PC-3 (cell line): ENCODE data around the gene LRRFIP1. TPM values are rescaled to one million over a fixed set of nuclear protein-coding genes. Genes with fewer than 3 reads are reported as not detected.

Experiments used
- ATAC-seq: fragments of 200-7000 bp; cut with Tn5 transposase; 2 replicates; pipeline ENCODE4 v1.9.1; 2020; ENCODE audit warnings: mild to moderate bottlenecking, moderate library complexity
- BruUV-seq: library from RNA; stranded (reverse); fragments of 400-500 nt; replicated peaks from 2 replicates; lab custom pipeline; 2021; lab: Mats Ljungman, UMichigan
- CTCF ChIA-PET: fragments of 300-600 bp; sonication (Branson Sonifier 250); formaldehyde crosslinking; loops from one replicate; lab custom pipeline; 2022; ENCODE audit warnings: antibody characterized with exemption; lab: Charles Lee
- POLR2A ChIA-PET: fragments of 300-600 bp; sonication (Branson Sonifier 250); formaldehyde crosslinking; loops from one replicate; lab custom pipeline; 2022; ENCODE audit warnings: antibody characterized with exemption; ENCODE audit not compliant: unreplicated experiment; lab: Charles Lee
- DNase-seq: peaks from one replicate; pipeline ENCODE4 v3.0.0-alpha.2; 2015
- H2AFZ ChIP-seq: fragments of 300-600 bp; sonication (generic); 2 replicates; pipeline ENCODE4 v1.6.0; 2016; ENCODE audit warnings: antibody characterized with exemption, low read length
- H3F3A ChIP-seq: fragments of 300-600 bp; sonication (generic); one replicate; pipeline ENCODE4 v1.6.0; 2017; ENCODE audit warnings: antibody characterized with exemption, low read length, control low read depth, mild to moderate bottlenecking; ENCODE audit not compliant: unreplicated experiment
- H3K27ac ChIP-seq: fragments of 300-600 bp; sonication (generic); 2 replicates; pipeline ENCODE4 v1.5.1; 2016; ENCODE audit warnings: mild to moderate bottlenecking, low read length
- H3K27me3 ChIP-seq: fragments of 300-600 bp; sonication (generic); 2 replicates; pipeline ENCODE4 v1.6.1; 2016; ENCODE audit warnings: low read length, mixed read lengths
- H3K36me3 ChIP-seq: fragments of 300-600 bp; sonication (generic); 2 replicates; pipeline ENCODE4 v1.6.1; 2016; ENCODE audit warnings: low read depth, mixed run types, low read length, mixed read lengths
- H3K4me1 ChIP-seq: fragments of 300-600 bp; sonication (generic); 2 replicates; pipeline ENCODE4 v1.5.1; 2016; ENCODE audit warnings: low read length; ENCODE audit not compliant: insufficient read depth
- H3K4me2 ChIP-seq: fragments of 300-600 bp; sonication (generic); 2 replicates; pipeline ENCODE4 v1.6.0; 2016; ENCODE audit warnings: low read length
- H3K4me3 ChIP-seq: fragments of 300-600 bp; sonication (generic); 2 replicates; pipeline ENCODE4 v1.5.1; 2016; ENCODE audit warnings: mild to moderate bottlenecking, low read length, mixed read lengths
- H3K79me2 ChIP-seq: fragments of 300-600 bp; sonication (generic); 2 replicates; pipeline ENCODE4 v1.6.1; 2017; ENCODE audit warnings: low read length, mixed read lengths
- H3K9ac ChIP-seq: fragments of 300-600 bp; sonication (generic); 2 replicates; pipeline ENCODE4 v1.6.0; 2016; ENCODE audit warnings: mild to moderate bottlenecking, low read length
- H3K9me2 ChIP-seq: fragments of 300-600 bp; sonication (generic); replicated peaks from 2 replicates; pipeline ENCODE4 v1.6.1; 2016; ENCODE audit warnings: mixed run types, low read length, mixed read lengths
- H3K9me3 ChIP-seq: fragments of 300-600 bp; sonication (generic); 2 replicates; pipeline ENCODE4 v1.6.1; 2016; ENCODE audit warnings: low read length, mixed read lengths
- H4K20me1 ChIP-seq: fragments of 300-600 bp; sonication (generic); 2 replicates; pipeline ENCODE4 v1.6.1; 2016; ENCODE audit warnings: low read length, mixed read lengths
- CTCF ChIP-seq: fragments of 300-600 bp; sonication (generic); conservative IDR thresholded peaks from 2 replicates; pipeline ENCODE4 v1.5.1; 2017; ENCODE audit warnings: antibody characterized with exemption, low read depth, mild to moderate bottlenecking, low read length
- EZH2 ChIP-seq: fragments of 300-600 bp; sonication (generic); IDR thresholded peaks from one replicate; pipeline ENCODE4 v1.6.1; 2017; ENCODE audit warnings: antibody characterized with exemption, mild to moderate bottlenecking, low read length; ENCODE audit not compliant: unreplicated experiment
- EZH2phosphoT487 ChIP-seq: fragments of 300-600 bp; sonication (generic); IDR thresholded peaks from 2 replicates; pipeline ENCODE4 v1.6.1; 2018; ENCODE audit warnings: mild to moderate bottlenecking, antibody characterized with exemption, low read length, borderline replicate concordance
- intact Hi-C: fragments of 100-400 bp; cut with micrococcal nuclease; formaldehyde crosslinking; loops from 2 replicates; pipeline ENCODE4 v1.9.0; 2023
- total RNA-seq: library from RNA; depleted of rRNA; stranded (reverse); fragments of >200 nt; gene quantifications from 2 replicates; pipeline ENCODE4 v1.2.3, GENCODE V29; 2014; rRNA removed

The LRRFIP1 gene
- total RNA-seq, 1 experiment from 2014 or later: 87.8 TPM

DNA sequence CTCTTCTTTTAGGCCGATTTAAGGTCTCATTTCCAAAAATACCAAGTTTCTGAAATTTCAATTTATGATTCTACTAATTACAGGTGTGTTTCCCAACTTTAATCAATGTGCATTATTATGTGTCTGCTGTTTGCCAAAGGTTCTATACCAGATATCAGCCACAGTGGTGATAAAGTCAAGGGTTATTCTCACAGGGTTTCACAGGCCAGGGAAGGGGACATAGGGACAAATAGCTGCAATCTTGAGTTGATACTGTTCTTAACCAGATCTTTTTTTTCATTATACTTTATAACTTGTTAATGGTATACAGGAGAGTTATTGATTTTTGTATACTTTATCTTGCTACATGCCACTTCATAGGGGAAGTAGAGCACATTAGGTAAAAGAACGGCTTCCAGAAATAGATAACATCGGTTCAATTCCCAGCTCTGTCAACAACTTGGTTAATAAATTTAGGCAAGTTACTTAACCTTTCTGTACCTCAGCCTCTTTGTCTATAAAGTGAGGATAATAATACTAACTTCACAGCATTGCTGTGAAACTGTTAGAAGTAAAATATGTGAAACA, 200.1 kb downstream of the LRRFIP1 start:
- no TSS peak for BruUV-seq
- Histone ChIP-seq H4K20me1 (no peaks in the 10 kb centered on the region), H2AFZ (no peak overlapping the region), H3K9me2 (no peaks in the 10 kb centered on the region), H3K4me3 (no peak overlapping the region), H3K9me3 (no peaks in the 10 kb centered on the region), H3K4me1 (no peaks in the 10 kb centered on the region), H3K4me2 (no peak overlapping the region), H3K27ac (no peak overlapping the region), H3K36me3 (no peaks in the 10 kb centered on the region), H3K79me2 (no peaks in the 10 kb centered on the region), H3F3A (no peaks in the 10 kb centered on the region), H3K9ac (no peak overlapping the region), H3K27me3 (no peaks in the 10 kb centered on the region)
- no peak for DNase-seq
- intact Hi-C loops: no loop called here
- ATAC-seq: no peak
- ChIA-PET POLR2A (interaction anchor here (0.7 kb wide), 1 partner anchor 12 kb away, joined by 3 read pairs; no protein-coding TSS in a partner anchor), CTCF (no interaction called here)
- TF ChIP-seq EZH2phosphoT487 (no peak), CTCF (no peak), EZH2 (no peak)

Other genes starting within 250 kb of the LRRFIP1 start
- gene COL6A3, start 213.4 kb upstream of the LRRFIP1 start, total RNA-seq: 45.0 and 53.4 TPM in 2 replicates
- 201 and 270 TPM in 2 replicates for gene MLPH, start 140.3 kb upstream of the LRRFIP1 start, total RNA-seq
- gene PRLH, start 61.0 kb upstream of the LRRFIP1 start, total RNA-seq: not detected in 2 replicates
- gene RAB17, start 36.9 kb upstream of the LRRFIP1 start, total RNA-seq: 28.9 and 52.2 TPM in 2 replicates
- 0.35 and 0.51 TPM in 2 replicates for gene RBM44, start 171.2 kb downstream of the LRRFIP1 start, total RNA-seq
- gene RAMP1, start 232.0 kb downstream of the LRRFIP1 start, total RNA-seq: 210 and 248 TPM in 2 replicates